H1 (cell line): Measurements from ENCODE around the gene DNMT3B. TPM values are rescaled to one million over a fixed set of nuclear protein-coding genes. Genes with fewer than 3 reads are reported as not detected.

ENCODE experiments used
- EP300 ChIP-seq, 2 experiments: IDR thresholded peaks; 1 replicate in 1 of 2; 2 replicates in 1 of 2; pipeline ENCODE4 v1.6.1; 2011 to 2012; ENCODE audit warnings: low read depth in 2 of 2, low read length in 2 of 2, mild to moderate bottlenecking in 2 of 2, borderline replicate concordance in 1 of 2, inconsistent platforms in 1 of 2, moderate library complexity in 1 of 2
- JUN ChIP-seq: IDR thresholded peaks from 2 replicates; pipeline ENCODE4 v1.6.1; 2011; ENCODE audit warnings: low read depth, mild to moderate bottlenecking, improper control_type of control experiment, low read length
- NRF1 ChIP-seq: IDR thresholded peaks from 2 replicates; pipeline ENCODE4 v1.6.1; 2011; ENCODE audit warnings: mild to moderate bottlenecking, low read depth, low read length, improper control_type of control experiment
- polyA plus RNA-seq, 7 experiments: library from polyadenylated mRNA; depleted of rRNA in 3 of 7; stranded (reverse) in 5 of 7; unstranded in 2 of 7; fragments of >200 nt in 5 of 7; fragments of 200-250 nt in 2 of 7; gene quantifications; 1 replicate in 5 of 7; 2 replicates in 1 of 7; 4 replicates in 1 of 7; pipeline versions ENCODE4 v1.2.1 to v1.2.3, GENCODE V29; 2011 to 2013; ENCODE audit warnings: missing spikeins in 2 of 7, mixed read lengths in 2 of 7
- total RNA-seq: library from RNA; stranded (reverse); fragmentation: NEBNext Ultra II Directional; extraction: Animal tissue kit (Norgen Biotek cat#: 25700); gene quantifications from 2 replicates; pipeline ENCODE4 v1.2.1, GENCODE V29; 2021

Gene DNMT3B
- total and polyA plus RNA-seq, 2 of the 8 experiments (the other 6 are each of a cell fraction or from before 2014, with no cell fraction given) = 433 to 1,016 TPM

DNA sequence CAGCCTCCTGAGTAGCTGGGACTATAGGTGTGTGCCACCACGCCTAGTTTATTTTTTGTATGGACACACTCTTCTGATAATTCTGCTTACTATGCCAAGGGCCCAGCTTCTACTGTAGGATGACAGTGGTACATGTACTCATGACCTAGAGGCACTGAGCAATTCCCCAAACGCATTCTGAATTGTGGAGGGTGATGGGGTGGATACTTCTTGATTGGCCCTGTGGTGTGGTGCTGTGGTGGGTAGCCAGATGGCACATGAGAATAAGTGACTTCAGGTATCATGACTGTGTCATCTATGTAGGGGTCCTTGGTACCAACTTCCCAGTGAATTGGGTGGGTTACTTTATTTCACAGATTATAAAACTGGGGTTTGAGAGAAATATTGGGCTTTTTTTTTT lies 11.0 kb downstream of the DNMT3B start (continued):
- no peak for TF ChIP-seq JUN
- no peak for TF ChIP-seq EP300 (IDR thresholded peaks at IDR 0.05; ENCODE audit: borderline replicate concordance in 1 of 2, low read depth in 2 of 2, low read length in 2 of 2)
- TF ChIP-seq NRF1 = no peak
- TF ChIP-seq, all 59 proteins: peak for 2
